ENCODE data around the gene TMEM95.
"Not testable (repeated sequence)": the region's sequence is repeated elsewhere in the genome, so short reads cannot be mapped to it uniquely, and the experiment has no call there.

TMEM95 gene

DNA sequence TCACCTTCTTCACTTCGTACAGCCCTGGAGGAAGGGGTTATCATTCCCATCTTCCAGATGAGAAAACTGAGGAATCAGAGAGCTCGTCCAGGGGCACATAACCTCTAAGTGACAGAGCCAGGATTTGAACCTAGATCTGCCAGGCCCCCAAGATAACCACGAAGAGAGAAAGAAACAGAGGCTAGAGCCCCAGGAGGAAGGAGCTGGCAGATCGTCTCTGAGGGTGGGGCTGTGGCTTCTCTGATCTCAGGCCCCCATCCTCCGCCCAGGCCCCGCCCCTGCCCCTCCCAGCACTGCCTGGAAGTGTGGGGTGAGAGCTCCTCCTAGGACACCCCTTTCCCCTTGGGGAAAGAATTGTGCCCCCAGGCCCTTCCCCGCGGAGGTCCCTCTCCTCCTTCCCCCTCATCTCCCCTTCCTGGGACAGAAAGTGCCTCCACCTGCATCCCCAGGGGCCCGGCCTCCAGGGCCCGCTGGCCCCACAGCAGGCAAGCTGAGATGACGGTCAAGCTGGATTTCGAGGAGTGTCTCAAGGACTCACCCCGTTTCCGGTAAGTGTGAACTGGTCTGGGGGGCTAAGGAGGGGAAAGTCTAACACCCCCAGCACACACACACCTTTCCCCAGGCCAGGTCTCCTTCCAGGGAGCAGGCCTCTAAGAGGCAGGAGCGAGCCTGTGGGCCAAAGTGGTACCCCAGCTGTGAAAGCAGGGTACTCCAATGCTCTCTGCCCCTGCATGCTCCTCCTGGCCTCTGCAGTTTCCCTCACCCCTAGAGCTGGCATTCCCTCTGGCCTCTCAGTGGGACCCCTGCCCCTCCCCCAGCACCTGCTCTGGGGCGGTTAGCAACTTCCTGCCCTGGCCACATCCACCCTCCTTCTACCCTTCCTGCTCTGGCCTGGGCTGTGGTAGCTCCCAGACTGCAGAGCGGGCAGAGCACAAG, 18.4 kb upstream of the TMEM95 start, which contains the start of gene ACAP1:
ACAP1 (plus strand) TSS at position 290 of the 936 bp plus-strand sequence; CDS start at position 496, 206 bp downstream.
- DNase-seq (ENCODE audit: low read depth): no peak

DNA sequence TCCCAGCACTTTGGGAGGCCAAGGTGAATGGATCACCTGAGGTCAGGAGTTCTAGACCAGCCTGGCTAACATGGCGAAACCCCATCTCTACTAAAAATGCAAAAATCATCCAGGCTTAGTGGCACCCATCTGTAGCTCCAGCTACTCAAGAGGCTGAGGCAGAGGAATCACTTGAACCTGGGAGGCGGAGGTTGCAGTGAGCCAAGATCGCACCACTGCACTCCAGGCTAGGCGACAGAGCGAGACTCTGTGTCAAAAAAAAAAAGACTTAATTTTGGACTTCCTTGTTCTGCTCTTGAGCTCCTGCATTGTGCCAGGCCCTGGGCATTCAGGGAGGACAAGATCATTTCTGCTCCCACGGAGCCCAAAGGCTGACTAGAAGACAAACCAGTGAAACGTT, 17.4 kb upstream of the TMEM95 start:
- not testable (repeated sequence) for H3K9ac ChIP-seq (ENCODE audit: low read length); DNase-seq (ENCODE audit: low read depth); H3K4me1 ChIP-seq (ENCODE audit: control insufficient read depth, insufficient read depth, low read length); H3K36me3 ChIP-seq (ENCODE audit: control insufficient read depth, insufficient read depth, low read length, severe bottlenecking); H3K4me3 ChIP-seq (ENCODE audit: low read length); H3K9me3 ChIP-seq (ENCODE audit: control insufficient read depth, low read length)
- peaks cover 31% of the 10 kb centered on the region for H3K27me3 ChIP-seq (replicated peaks; ENCODE audit: control insufficient read depth, insufficient read depth, low read length)

More for the DNA sequence above, 18.4 kb upstream of the TMEM95 start, which contains the start of gene ACAP1:
- H3K9ac ChIP-seq (ENCODE audit: low read length): no peak within 1 kb of the TSS
- H3K4me3 ChIP-seq (ENCODE audit: low read length): no peak within 1 kb of the TSS
- peaks cover 23% of the 10 kb centered on the region for H3K27me3 ChIP-seq (replicated peaks; ENCODE audit: control insufficient read depth, insufficient read depth, low read length)
- H3K9me3 ChIP-seq (ENCODE audit: control insufficient read depth, low read length): no peaks in the 10 kb centered on the region
- peaks cover 10% of the 10 kb centered on the region for H3K4me1 ChIP-seq (ENCODE audit: control insufficient read depth, insufficient read depth, low read length)
- no peaks in the 10 kb centered on the region for H3K36me3 ChIP-seq (ENCODE audit: control insufficient read depth, insufficient read depth, low read length, severe bottlenecking)

GRCh38 chr17:7340179-7340578, 14.8 kb upstream of the TMEM95 start:
- H3K4me1 ChIP-seq (ENCODE audit: control insufficient read depth, insufficient read depth, low read length): peaks cover 10% of the 10 kb centered on the region
- peaks cover 45% of the 10 kb centered on the region for H3K27me3 ChIP-seq (replicated peaks; ENCODE audit: control insufficient read depth, insufficient read depth, low read length)
- no peak overlapping the region for H3K4me3 ChIP-seq (ENCODE audit: low read length)
- no peak for DNase-seq (ENCODE audit: low read depth)
- H3K9ac ChIP-seq (ENCODE audit: low read length): no peak overlapping the region
- H3K36me3 ChIP-seq (ENCODE audit: control insufficient read depth, insufficient read depth, low read length, severe bottlenecking): no peaks in the 10 kb centered on the region
- no peaks in the 10 kb centered on the region for H3K9me3 ChIP-seq (ENCODE audit: control insufficient read depth, low read length)

- Histone ChIP-seq H3K9ac (ENCODE audit: low read length) (no peak overlapping the region), H3K27me3 (replicated peaks; ENCODE audit: control insufficient read depth, insufficient read depth, low read length) (peaks cover 37% of the 10 kb centered on the region)
- DNase-seq (ENCODE audit: low read depth): no peak
Observed at GRCh38 chr17:7341842-7342241, 13.1 kb upstream of the TMEM95 start.

GRCh38 chr17:7343250-7343649, 11.7 kb upstream of the TMEM95 start:
- no peaks in the 10 kb centered on the region for H3K9me3 ChIP-seq (ENCODE audit: control insufficient read depth, low read length)
- no peak for DNase-seq (ENCODE audit: low read depth)
- H3K9ac ChIP-seq (ENCODE audit: low read length): no peak overlapping the region
- H3K27me3 ChIP-seq (replicated peaks; ENCODE audit: control insufficient read depth, insufficient read depth, low read length): peaks cover 32% of the 10 kb centered on the region
- no peak overlapping the region for H3K4me3 ChIP-seq (ENCODE audit: low read length)
- no peaks in the 10 kb centered on the region for H3K36me3 ChIP-seq (ENCODE audit: control insufficient read depth, insufficient read depth, low read length, severe bottlenecking)
- H3K4me1 ChIP-seq (ENCODE audit: control insufficient read depth, insufficient read depth, low read length): peaks cover 15% of the 10 kb centered on the region

More at GRCh38 chr17:7341842-7342241, 13.1 kb upstream of the TMEM95 start:
- H3K36me3 ChIP-seq (ENCODE audit: control insufficient read depth, insufficient read depth, low read length, severe bottlenecking): no peaks in the 10 kb centered on the region
- H3K9me3 ChIP-seq (ENCODE audit: control insufficient read depth, low read length): no peaks in the 10 kb centered on the region
- no peak overlapping the region for H3K4me3 ChIP-seq (ENCODE audit: low read length)
- peaks cover 10% of the 10 kb centered on the region for H3K4me1 ChIP-seq (ENCODE audit: control insufficient read depth, insufficient read depth, low read length)

GRCh38 chr17:7346761-7347614, 8.0 kb upstream of the TMEM95 start:
- Histone ChIP-seq H3K9ac (ENCODE audit: low read length) (peak overlapping the region; percentile 10), H3K27me3 (replicated peaks; ENCODE audit: control insufficient read depth, insufficient read depth, low read length) (peaks cover 25% of the 10 kb centered on the region), H3K36me3 (ENCODE audit: control insufficient read depth, insufficient read depth, low read length, severe bottlenecking) (no peaks in the 10 kb centered on the region)

DNA sequence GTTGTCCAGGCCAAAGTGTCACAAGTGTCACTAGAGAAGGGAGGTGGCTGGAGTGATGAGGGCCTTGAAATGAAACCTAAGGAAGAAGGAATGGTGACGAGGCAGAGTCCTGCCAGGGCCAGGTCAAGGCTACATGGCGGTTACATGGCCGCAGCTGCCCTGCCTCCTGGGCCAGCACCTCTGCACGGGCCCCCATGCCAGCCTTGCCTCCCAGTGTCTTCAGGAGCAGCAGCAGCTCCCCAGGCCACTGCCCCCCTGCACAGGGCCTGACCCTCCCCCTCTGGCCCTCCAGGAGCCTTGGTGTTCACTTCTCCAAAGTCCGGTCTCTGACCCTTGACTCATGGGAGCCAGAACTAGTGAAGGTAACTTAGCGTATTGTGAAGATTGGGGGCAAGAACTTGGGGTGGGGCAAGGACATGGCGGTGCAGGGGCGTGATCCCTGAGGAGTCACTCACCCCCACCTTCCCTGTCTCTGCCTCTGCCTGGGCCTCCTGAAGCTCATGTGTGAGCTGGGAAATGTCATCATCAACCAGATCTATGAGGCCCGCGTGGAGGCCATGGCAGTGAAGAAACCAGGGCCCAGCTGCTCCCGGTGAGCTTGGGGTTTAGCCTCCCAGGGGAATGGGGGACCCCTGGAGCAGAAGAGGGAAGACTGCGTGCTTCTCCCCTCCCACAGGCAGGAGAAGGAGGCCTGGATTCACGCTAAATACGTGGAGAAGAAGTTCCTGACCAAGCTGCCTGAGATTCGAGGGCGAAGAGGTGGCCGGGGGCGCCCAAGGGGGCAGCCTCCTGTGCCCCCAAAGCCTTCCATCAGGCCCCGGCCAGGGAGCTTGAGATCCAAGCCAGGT, 7.1 kb upstream of the TMEM95 start:
- H3K9me3 ChIP-seq (ENCODE audit: control insufficient read depth, low read length): no peaks in the 10 kb centered on the region
- no peak overlapping the region for H3K4me3 ChIP-seq (ENCODE audit: low read length)
- H3K36me3 ChIP-seq (ENCODE audit: control insufficient read depth, insufficient read depth, low read length, severe bottlenecking): no peaks in the 10 kb centered on the region
- no peak for DNase-seq (ENCODE audit: low read depth)
- H3K9ac ChIP-seq (ENCODE audit: low read length): no peak overlapping the region
- peaks cover 22% of the 10 kb centered on the region for H3K27me3 ChIP-seq (replicated peaks; ENCODE audit: control insufficient read depth, insufficient read depth, low read length)
- peaks cover 31% of the 10 kb centered on the region for H3K4me1 ChIP-seq (ENCODE audit: control insufficient read depth, insufficient read depth, low read length)

More at GRCh38 chr17:7346761-7347614, 8.0 kb upstream of the TMEM95 start:
- H3K4me3 ChIP-seq (ENCODE audit: low read length): no peak overlapping the region
- no peak for DNase-seq (ENCODE audit: low read depth)
- peaks cover 25% of the 10 kb centered on the region for H3K4me1 ChIP-seq (ENCODE audit: control insufficient read depth, insufficient read depth, low read length)
- H3K9me3 ChIP-seq (ENCODE audit: control insufficient read depth, low read length): no peaks in the 10 kb centered on the region

DNA sequence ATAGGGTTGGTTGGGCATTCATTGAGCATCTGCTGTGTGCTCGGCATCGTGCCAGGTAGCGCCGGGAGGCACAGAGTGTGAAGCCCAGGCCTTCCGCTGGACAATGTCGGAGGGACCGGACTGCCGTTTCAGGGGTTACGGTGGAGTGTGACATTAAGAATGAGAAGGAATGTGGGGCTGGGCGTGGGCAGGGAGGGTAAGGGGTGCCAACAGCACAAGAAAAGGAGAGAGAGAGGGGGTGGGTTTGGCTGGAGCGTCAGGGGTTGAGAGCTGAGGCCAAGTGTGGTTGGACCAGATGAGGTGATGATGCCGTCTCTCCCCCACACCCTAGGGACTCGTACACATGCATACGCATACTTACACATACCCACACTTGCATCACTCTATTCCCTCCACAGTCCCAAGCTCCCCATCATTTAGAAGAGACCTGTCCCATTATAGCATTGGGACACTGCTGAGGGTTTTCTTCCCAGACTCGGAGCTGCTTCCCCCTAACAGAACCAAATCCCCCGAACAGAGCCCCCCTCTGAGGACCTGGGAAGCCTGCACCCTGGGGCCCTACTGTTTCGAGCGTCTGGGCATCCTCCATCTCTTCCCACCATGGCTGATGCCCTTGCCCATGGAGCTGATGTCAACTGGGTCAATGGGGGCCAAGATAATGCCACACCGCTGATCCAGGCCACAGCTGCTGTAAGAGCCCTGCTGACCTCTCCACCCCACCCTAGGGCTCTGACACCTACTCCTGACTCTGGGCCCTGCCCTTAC, 6.3 kb upstream of the TMEM95 start:
- H3K9me3 ChIP-seq (ENCODE audit: control insufficient read depth, low read length): no peaks in the 10 kb centered on the region
- peak overlapping the region; percentile 82 for H3K4me3 ChIP-seq (ENCODE audit: low read length)
- peaks cover 14% of the 10 kb centered on the region for H3K27me3 ChIP-seq (replicated peaks; ENCODE audit: control insufficient read depth, insufficient read depth, low read length)
- H3K36me3 ChIP-seq (ENCODE audit: control insufficient read depth, insufficient read depth, low read length, severe bottlenecking): no peaks in the 10 kb centered on the region
- DNase-seq (ENCODE audit: low read depth): no peak
- no peak overlapping the region for H3K9ac ChIP-seq (ENCODE audit: low read length)
- H3K4me1 ChIP-seq (ENCODE audit: control insufficient read depth, insufficient read depth, low read length): peaks cover 39% of the 10 kb centered on the region

GRCh38 chr17:7351665-7352502, 3.1 kb upstream of the TMEM95 start, which contains the start of gene KCTD11:
Gene KCTD11, plus strand, starts transcription at chr17:7352162.
- Histone ChIP-seq H3K27me3 (replicated peaks; ENCODE audit: control insufficient read depth, insufficient read depth, low read length) (no peaks in the 10 kb centered on the region), H3K4me3 (ENCODE audit: low read length) (peak within 1 kb of the TSS; percentile 97)
- peak; percentile 97 for DNase-seq (ENCODE audit: low read depth)

More at GRCh38 chr17:7351665-7352502, 3.1 kb upstream of the TMEM95 start, which contains the start of gene KCTD11:
- Histone ChIP-seq H3K4me1 (ENCODE audit: control insufficient read depth, insufficient read depth, low read length) (peaks cover 56% of the 10 kb centered on the region), H3K36me3 (ENCODE audit: control insufficient read depth, insufficient read depth, low read length, severe bottlenecking) (no peaks in the 10 kb centered on the region), H3K9ac (ENCODE audit: low read length) (peak within 1 kb of the TSS; percentile 100), H3K9me3 (ENCODE audit: control insufficient read depth, low read length) (no peaks in the 10 kb centered on the region)

Data from adipocyte (in vitro differentiated cells).